H9 (cell line): ENCODE data around the gene SETD1A. TPM values are rescaled to one million over a fixed set of nuclear protein-coding genes. Genes with fewer than 3 reads are reported as not detected.

Experiments
- DNase-seq: peaks from one replicate; pipeline ENCODE4 v3.0.0-alpha.2; 2017
- H2AFZ ChIP-seq: one replicate; pipeline ENCODE4 v1.6.1; 2013; ENCODE audit warnings: mild to moderate bottlenecking, low read length, control low read depth, moderate library complexity
- H2AK5ac ChIP-seq: 2 replicates; pipeline ENCODE4 v1.6.1; 2013; ENCODE audit warnings: low read length, control low read depth, mixed read lengths; ENCODE audit not compliant: insufficient read length
- H2BK120ac ChIP-seq: one replicate; pipeline ENCODE4 v1.6.1; 2013; ENCODE audit warnings: low read depth, mild to moderate bottlenecking, low read length, control low read depth, inconsistent platforms; ENCODE audit not compliant: poor library complexity, severe bottlenecking
- H2BK12ac ChIP-seq: 2 replicates; pipeline ENCODE4 v1.6.1; 2013; ENCODE audit warnings: low read length, control low read depth, mixed read lengths, low read depth; ENCODE audit not compliant: insufficient read length
- H2BK15ac ChIP-seq: 2 replicates; pipeline ENCODE4 v1.6.1; 2013; ENCODE audit warnings: low read depth, low read length, control low read depth
- H2BK20ac ChIP-seq: one replicate; pipeline ENCODE4 v1.6.1; 2013; ENCODE audit warnings: low read depth, mild to moderate bottlenecking, low read length, control low read depth, inconsistent platforms; ENCODE audit not compliant: poor library complexity, severe bottlenecking
- H2BK5ac ChIP-seq: 2 replicates; pipeline ENCODE4 v1.6.1; 2013; ENCODE audit warnings: low read length, control low read depth, mixed read lengths; ENCODE audit not compliant: insufficient read length
- H3K14ac ChIP-seq: 2 replicates; pipeline ENCODE4 v1.6.1; 2013; ENCODE audit warnings: low read length, control low read depth; ENCODE audit not compliant: insufficient read depth
- H3K18ac ChIP-seq: 2 replicates; pipeline ENCODE4 v1.6.1; 2013; ENCODE audit warnings: low read depth, mild to moderate bottlenecking, mixed read lengths, low read length, control low read depth; ENCODE audit not compliant: insufficient read length
- H3K23ac ChIP-seq: 2 replicates; pipeline ENCODE4 v1.6.1; 2013; ENCODE audit warnings: low read length, control low read depth, mixed read lengths, low read depth; ENCODE audit not compliant: insufficient read length
- H3K23me2 ChIP-seq: 2 replicates; pipeline ENCODE4 v1.6.1; 2013; ENCODE audit warnings: low read depth, mild to moderate bottlenecking, mixed read lengths, low read length, control low read depth; ENCODE audit not compliant: insufficient read length, poor library complexity, severe bottlenecking
- H3K27ac ChIP-seq: 2 replicates; pipeline ENCODE4 v1.5.1; 2013; ENCODE audit warnings: low read length, control low read depth, mixed read lengths, low read depth; ENCODE audit not compliant: insufficient read length
- H3K27me3 ChIP-seq: 2 replicates; pipeline ENCODE4 v1.6.1; 2013; ENCODE audit warnings: low read length, control low read depth, inconsistent platforms; ENCODE audit not compliant: insufficient read depth
- H3K4ac ChIP-seq: 2 replicates; pipeline ENCODE4 v1.6.1; 2013; ENCODE audit warnings: low read depth, mild to moderate bottlenecking, control low read depth, inconsistent platforms, low read length, moderate library complexity
- H3K4me1 ChIP-seq: 2 replicates; pipeline ENCODE4 v1.6.1; 2013; ENCODE audit warnings: low read length, control low read depth, inconsistent platforms; ENCODE audit not compliant: insufficient read depth
- H3K4me2 ChIP-seq: 2 replicates; pipeline ENCODE4 v1.6.1; 2013; ENCODE audit warnings: low read length, control low read depth, mixed read lengths; ENCODE audit not compliant: insufficient read length, insufficient read depth
- H3K56ac ChIP-seq: 2 replicates; pipeline ENCODE4 v1.6.1; 2013; ENCODE audit warnings: low read depth, mild to moderate bottlenecking, mixed read lengths, low read length, control low read depth; ENCODE audit not compliant: insufficient read length
- H3K79me1 ChIP-seq: 2 replicates; pipeline ENCODE4 v1.6.1; 2013; ENCODE audit warnings: low read depth, mild to moderate bottlenecking, moderate library complexity, low read length, control low read depth, inconsistent platforms; ENCODE audit not compliant: insufficient read depth, poor library complexity, severe bottlenecking
- H3K79me2 ChIP-seq: 2 replicates; pipeline ENCODE4 v1.6.1; 2013; ENCODE audit warnings: low read length, control low read depth, inconsistent platforms; ENCODE audit not compliant: insufficient read depth
- H3K9ac ChIP-seq: 2 replicates; pipeline ENCODE4 v1.6.1; 2013; ENCODE audit warnings: low read length, control low read depth, mixed read lengths; ENCODE audit not compliant: insufficient read length; ENCODE audit errors: extremely low read depth
- H3K9me3 ChIP-seq: one replicate; pipeline ENCODE4 v1.6.1; 2013; ENCODE audit warnings: low read depth, low read length, inconsistent platforms; ENCODE audit not compliant: control insufficient read depth
- H3T11ph ChIP-seq: one replicate; pipeline ENCODE4 v1.6.1; 2013; ENCODE audit warnings: mild to moderate bottlenecking, low read length, control low read depth, inconsistent platforms
- H4K20me1 ChIP-seq: one replicate; pipeline ENCODE4 v1.6.1; 2013; ENCODE audit not compliant: control insufficient read depth, insufficient read length, insufficient read depth
- H4K5ac ChIP-seq: 2 replicates; pipeline ENCODE4 v1.6.1; 2013; ENCODE audit warnings: low read depth, mild to moderate bottlenecking, mixed read lengths, low read length, control low read depth; ENCODE audit not compliant: insufficient read length
- H4K8ac ChIP-seq: replicated peaks from 2 replicates; pipeline ENCODE4 v1.6.1; 2013; ENCODE audit warnings: low read length, control low read depth, mixed read lengths, low read depth; ENCODE audit not compliant: insufficient read length
- H4K91ac ChIP-seq: 2 replicates; pipeline ENCODE4 v1.6.1; 2013; ENCODE audit warnings: low read depth, mild to moderate bottlenecking, moderate library complexity, mixed read lengths, low read length, control low read depth; ENCODE audit not compliant: insufficient read length
- H3K27ac Mint-ChIP-seq, 3 experiments: 2 replicates in 2 of 3; 3 replicates in 1 of 3; pipeline ENCODE4 v1.8.0; 2020 to 2021; ENCODE audit warnings: mixed read lengths in 3 of 3, mild to moderate bottlenecking in 1 of 3, moderate library complexity in 1 of 3
- H3K27me3 Mint-ChIP-seq: 2 replicates; pipeline ENCODE4 v1.8.0; 2021; ENCODE audit warnings: low read depth, mild to moderate bottlenecking, moderate library complexity, mixed read lengths
- H3K36me3 Mint-ChIP-seq, 3 experiments: 2 replicates in 2 of 3; 3 replicates in 1 of 3; pipeline ENCODE4 v1.8.0; 2020 to 2021; ENCODE audit warnings: low read depth in 3 of 3, mixed read lengths in 3 of 3; ENCODE audit not compliant: insufficient read depth in 1 of 3
- H3K4me1 Mint-ChIP-seq, 2 experiments: 2 replicates each; pipeline ENCODE4 v1.8.0; 2020; ENCODE audit warnings: mixed read lengths in 2 of 2
- H3K4me3 Mint-ChIP-seq, 2 experiments: 2 replicates in 1 of 2; 3 replicates in 1 of 2; pipeline ENCODE4 v1.8.0; 2020 to 2021; ENCODE audit warnings: mild to moderate bottlenecking in 2 of 2, mixed read lengths in 2 of 2, moderate library complexity in 1 of 2
- H3K9me3 Mint-ChIP-seq, 2 experiments: 2 replicates in 1 of 2; 3 replicates in 1 of 2; pipeline ENCODE4 v1.8.0; 2020; ENCODE audit warnings: mild to moderate bottlenecking in 2 of 2, mixed read lengths in 2 of 2, moderate library complexity in 1 of 2
- WGBS: extraction: QIAGEN DNeasy Blood & Tissue Kit; methylation state at CpG from one replicate; pipeline ENCODE4 v1.1.7; 2013; ENCODE audit warnings: missing lambda C conversion rate, low lambda C conversion rate, mixed read lengths; ENCODE audit not compliant: insufficient read length; ENCODE audit errors: extremely low coverage; 5-methylcytosine and 5-hydroxymethylcytosine counted together
- total RNA-seq: library from RNA; stranded (reverse); gene quantifications from 2 replicates; pipeline ENCODE4 v1.2.1, GENCODE V29; 2021
- TF ChIP-seq, protein P1 (sequence below): fragments of 200-600 bp; sonication (generic); conservative IDR thresholded peaks from 3 replicates; pipeline ENCODE4 v1.8.0; 2021; ENCODE audit warnings: antibody characterized with exemption, mild to moderate bottlenecking

Gene SETD1A
- total RNA-seq, 1 experiment from 2014 or later, result 36.9 TPM

DNA sequence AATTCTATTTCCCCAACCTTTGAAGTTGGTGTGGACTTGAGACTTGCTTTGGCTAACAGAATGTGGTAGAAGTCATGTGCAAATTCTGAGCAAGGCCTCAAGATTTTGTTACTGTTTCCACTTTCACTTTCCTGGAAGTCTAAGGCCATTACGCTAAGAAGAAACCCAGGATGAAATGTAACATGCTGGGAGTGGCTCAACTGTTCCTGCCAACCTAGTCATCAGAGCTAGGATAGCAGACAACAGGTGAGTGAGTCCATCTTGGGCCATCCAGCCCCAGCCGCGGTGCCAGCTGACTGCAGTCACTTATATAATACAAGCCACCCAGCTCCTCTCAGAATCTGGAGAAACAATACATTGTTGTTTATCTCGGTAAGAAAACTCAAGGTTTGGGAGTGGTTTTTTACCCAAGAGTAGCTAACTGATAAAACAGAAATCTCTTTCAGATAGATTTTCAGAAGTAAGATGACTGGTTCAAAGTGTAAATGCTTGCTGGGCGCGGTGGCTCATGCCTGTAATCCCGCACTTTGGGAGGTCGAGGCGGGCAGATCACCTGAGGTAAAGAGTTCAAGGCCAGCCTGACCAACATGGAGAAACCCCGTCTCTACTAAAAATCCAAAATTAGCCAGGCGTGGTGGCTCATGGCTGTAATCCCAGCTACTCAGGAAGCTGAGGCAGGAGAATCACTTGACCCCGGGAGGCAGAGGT lies 65.1 kb downstream of the SETD1A start:
- Histone ChIP-seq H2BK120ac (no peak overlapping the region), H4K91ac (no peak overlapping the region), H2BK15ac (no peak overlapping the region), H2AFZ (no peak overlapping the region), H3K18ac (no peak overlapping the region), H3K23ac (no peak overlapping the region), H3K14ac (no peak overlapping the region), H3K27ac (no peak overlapping the region), H4K8ac (no peak overlapping the region), H3K23me2 (no peaks in the 10 kb centered on the region), H3K27me3 (no peaks in the 10 kb centered on the region), H3T11ph (no peak overlapping the region), H2BK20ac (no peak overlapping the region), H3K4ac (no peak overlapping the region), H4K5ac (no peak overlapping the region), H3K9me3 (no peaks in the 10 kb centered on the region), H2BK12ac (no peak overlapping the region), H3K56ac (no peak overlapping the region), H3K79me2 (no peaks in the 10 kb centered on the region), H2BK5ac (no peak overlapping the region), H3K4me1 (no peaks in the 10 kb centered on the region), H3K9ac (no peak overlapping the region), H2AK5ac (no peak overlapping the region), H3K4me2 (no peak overlapping the region), H3K79me1 (no peaks in the 10 kb centered on the region), H4K20me1 (no peaks in the 10 kb centered on the region)
- TF ChIP-seq, protein P1, sequence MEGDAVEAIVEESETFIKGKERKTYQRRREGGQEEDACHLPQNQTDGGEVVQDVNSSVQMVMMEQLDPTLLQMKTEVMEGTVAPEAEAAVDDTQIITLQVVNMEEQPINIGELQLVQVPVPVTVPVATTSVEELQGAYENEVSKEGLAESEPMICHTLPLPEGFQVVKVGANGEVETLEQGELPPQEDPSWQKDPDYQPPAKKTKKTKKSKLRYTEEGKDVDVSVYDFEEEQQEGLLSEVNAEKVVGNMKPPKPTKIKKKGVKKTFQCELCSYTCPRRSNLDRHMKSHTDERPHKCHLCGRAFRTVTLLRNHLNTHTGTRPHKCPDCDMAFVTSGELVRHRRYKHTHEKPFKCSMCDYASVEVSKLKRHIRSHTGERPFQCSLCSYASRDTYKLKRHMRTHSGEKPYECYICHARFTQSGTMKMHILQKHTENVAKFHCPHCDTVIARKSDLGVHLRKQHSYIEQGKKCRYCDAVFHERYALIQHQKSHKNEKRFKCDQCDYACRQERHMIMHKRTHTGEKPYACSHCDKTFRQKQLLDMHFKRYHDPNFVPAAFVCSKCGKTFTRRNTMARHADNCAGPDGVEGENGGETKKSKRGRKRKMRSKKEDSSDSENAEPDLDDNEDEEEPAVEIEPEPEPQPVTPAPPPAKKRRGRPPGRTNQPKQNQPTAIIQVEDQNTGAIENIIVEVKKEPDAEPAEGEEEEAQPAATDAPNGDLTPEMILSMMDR, result no peak
- no peaks in the 10 kb centered on the region for H3K36me3 Mint-ChIP-seq
- no peaks in the 10 kb centered on the region; the same call in 1 of the 2 replicates for H3K27me3 Mint-ChIP-seq
- no CpG with 5 or more reads among the region's 12 CpGs for WGBS
- H3K4me3 Mint-ChIP-seq, result no peak overlapping the region
- no peak overlapping the region; a peak in 1 of 7 replicates for H3K27ac Mint-ChIP-seq
- no peaks in the 10 kb centered on the region for H3K9me3 Mint-ChIP-seq
- DNase-seq, result no peak
- peaks cover 0 to 6% of the 10 kb centered on the region in 2 experiments; a peak in 2 of 4 replicates for H3K4me1 Mint-ChIP-seq
